Lung microvascular endothelial cell (primary cell): Measurements from ENCODE around the gene TDRD7. TPM values are rescaled to one million over a fixed set of nuclear protein-coding genes. Genes with fewer than 3 reads are reported as not detected.

Experiments used
- DNase-seq, 2 donors: peaks; one replicate each; pipeline versions ENCODE4 v3.0.0 to v3.0.0-alpha.2; 2010; ENCODE audit warnings: low read depth in 2 of 2
- total RNA-seq: library from RNA; depleted of rRNA; stranded (reverse); fragments of >200 nt; gene quantifications from 2 replicates; pipeline ENCODE4 v1.2.1, GENCODE V29; 2014

Gene TDRD7
- total RNA-seq, 1 donor from 2014 or later: 11.3 TPM

- DNase-seq: no peak
Observed at GRCh38 chr9:97525451-97525850, 113.6 kb downstream of the TDRD7 start.

GRCh38 chr9:97526895-97527575 lies 115.1 kb downstream of the TDRD7 start:
- DNase-seq: no peak

GRCh38 chr9:97527626-97528528 lies 116.0 kb downstream of the TDRD7 start:
- no peak for DNase-seq

GRCh38 chr9:97528529-97529230 lies 116.8 kb downstream of the TDRD7 start:
- no peak for DNase-seq

- peak in 1 of 2 donors; percentile 48 for DNase-seq
Observed at GRCh38 chr9:97529363-97530076, 117.6 kb downstream of the TDRD7 start.

- DNase-seq: no peak
Observed at GRCh38 chr9:97531888-97532376, 120.0 kb downstream of the TDRD7 start.

- DNase-seq: no peak
Observed at GRCh38 chr9:97534185-97534584, 122.3 kb downstream of the TDRD7 start.

GRCh38 chr9:97534961-97535594 lies 123.2 kb downstream of the TDRD7 start:
- no peak for DNase-seq

GRCh38 chr9:97535771-97536170 lies 123.9 kb downstream of the TDRD7 start:
- DNase-seq: no peak

GRCh38 chr9:97536480-97536879 lies 124.6 kb downstream of the TDRD7 start:
- no peak for DNase-seq

GRCh38 chr9:97543561-97543960 lies 131.7 kb downstream of the TDRD7 start:
- DNase-seq: no peak

- no peak for DNase-seq
Observed at GRCh38 chr9:97545486-97545885, 133.6 kb downstream of the TDRD7 start.

Other genes starting within 250 kb of the TDRD7 start
- gene CCDC180, start 104.4 kb upstream of the TDRD7 start, total RNA-seq: 0.44 and 1.6 TPM in 2 replicates
- gene TMOD1, start 89.6 kb downstream of the TDRD7 start, total RNA-seq: 0.65 and 0.79 TPM in 2 replicates
- 8.3 and 16.3 TPM in 2 replicates for gene TSTD2, start 221.3 kb downstream of the TDRD7 start, total RNA-seq
- 22.9 and 25.0 TPM in 2 replicates for gene NCBP1, start 221.7 kb downstream of the TDRD7 start, total RNA-seq